DND-41 (cell line): ENCODE data around the gene CYSRT1.

ENCODE experiments used
- ATAC-seq: fragments of 200-7000 bp; cut with Tn5 transposase; 3 replicates; pipeline ENCODE4 v1.9.1; 2021; ENCODE audit warnings: low read depth; ENCODE audit not compliant: insufficient read depth
- DNase-seq: peaks from one replicate; pipeline ENCODE4 v3.0.0-alpha.2; 2020
- H2AFZ ChIP-seq: 2 replicates; pipeline ENCODE4 v1.6.0; 2012; ENCODE audit warnings: low read depth, low read length
- H3K27ac ChIP-seq: 2 replicates; pipeline ENCODE4 v1.5.1; 2012; ENCODE audit warnings: low read length, inconsistent platforms
- H3K27me3 ChIP-seq: fragments of 200-600 bp; sonication (generic); 2 replicates; pipeline ENCODE4 v1.6.0; 2012; ENCODE audit warnings: low read length, mild to moderate bottlenecking, inconsistent platforms; ENCODE audit not compliant: insufficient read depth, poor library complexity
- H3K36me3 ChIP-seq: 2 replicates; pipeline ENCODE4 v1.5.1; 2012; ENCODE audit warnings: low read length, inconsistent platforms; ENCODE audit not compliant: insufficient read depth
- H3K4me1 ChIP-seq: 2 replicates; pipeline ENCODE4 v1.5.1; 2012; ENCODE audit warnings: mild to moderate bottlenecking, low read length; ENCODE audit not compliant: insufficient read depth
- H3K4me2 ChIP-seq: 2 replicates; pipeline ENCODE4 v1.6.0; 2012; ENCODE audit warnings: mild to moderate bottlenecking, moderate library complexity, low read length, inconsistent platforms; ENCODE audit not compliant: insufficient read depth
- H3K4me3 ChIP-seq, 2 experiments: fragments of 200-600 bp in 1 of 2; shearing (Covaris generic) in 1 of 2; 2 replicates each; pipeline ENCODE4 v1.5.1; 2012 to 2016; ENCODE audit warnings: inconsistent platforms in 2 of 2, low read length in 2 of 2, mild to moderate bottlenecking in 2 of 2, low read depth in 1 of 2, moderate library complexity in 1 of 2
- H3K79me2 ChIP-seq: 2 replicates; pipeline ENCODE4 v1.6.0; 2012; ENCODE audit warnings: low read length, inconsistent platforms; ENCODE audit not compliant: insufficient read depth
- H3K9ac ChIP-seq: 2 replicates; pipeline ENCODE4 v1.6.0; 2012; ENCODE audit warnings: low read depth, mild to moderate bottlenecking, inconsistent platforms, low read length, moderate library complexity
- H3K9me3 ChIP-seq: 2 replicates; pipeline ENCODE4 v1.5.1; 2012; ENCODE audit warnings: low read length, moderate library complexity, mild to moderate bottlenecking, inconsistent platforms; ENCODE audit not compliant: insufficient read depth, severe bottlenecking
- H4K20me1 ChIP-seq: 2 replicates; pipeline ENCODE4 v1.6.0; 2012; ENCODE audit warnings: low read length; ENCODE audit not compliant: insufficient read depth
- EZH2 ChIP-seq: IDR thresholded peaks from 3 replicates; pipeline ENCODE4 v1.6.1; 2012; ENCODE audit warnings: borderline replicate concordance, low read depth, mild to moderate bottlenecking, moderate library complexity, low read length, inconsistent platforms; ENCODE audit not compliant: severe bottlenecking
- TF ChIP-seq, protein P1 (sequence below): IDR thresholded peaks from 2 replicates; pipeline ENCODE4 v1.5.1; 2012; ENCODE audit warnings: borderline replicate concordance, low read length, moderate library complexity, mild to moderate bottlenecking; ENCODE audit not compliant: poor library complexity, severe bottlenecking; ENCODE audit errors: extremely low read depth

The CYSRT1 gene

GRCh38 chr9:137206602-137207001 lies 18.4 kb upstream of the CYSRT1 start:
- Histone ChIP-seq H2AFZ (no peak overlapping the region), H3K9me3 (no peaks in the 10 kb centered on the region), H3K36me3 (peaks cover 36% of the 10 kb centered on the region), H4K20me1 (peaks cover 25% of the 10 kb centered on the region), H3K27me3 (no peaks in the 10 kb centered on the region), H3K4me3 (peak overlapping the region; percentile 99 to 100; a peak in 3 of 4 replicates), H3K27ac (no peak overlapping the region; the same call in 1 of the 2 replicates), H3K79me2 (peaks cover 53% of the 10 kb centered on the region), H3K4me1 (peaks cover 49% of the 10 kb centered on the region), H3K9ac (peak overlapping the region; percentile 98), H3K4me2 (peak overlapping the region; percentile 99)
- ATAC-seq = no peak
- no peak for TF ChIP-seq EZH2
- TF ChIP-seq, protein P1, sequence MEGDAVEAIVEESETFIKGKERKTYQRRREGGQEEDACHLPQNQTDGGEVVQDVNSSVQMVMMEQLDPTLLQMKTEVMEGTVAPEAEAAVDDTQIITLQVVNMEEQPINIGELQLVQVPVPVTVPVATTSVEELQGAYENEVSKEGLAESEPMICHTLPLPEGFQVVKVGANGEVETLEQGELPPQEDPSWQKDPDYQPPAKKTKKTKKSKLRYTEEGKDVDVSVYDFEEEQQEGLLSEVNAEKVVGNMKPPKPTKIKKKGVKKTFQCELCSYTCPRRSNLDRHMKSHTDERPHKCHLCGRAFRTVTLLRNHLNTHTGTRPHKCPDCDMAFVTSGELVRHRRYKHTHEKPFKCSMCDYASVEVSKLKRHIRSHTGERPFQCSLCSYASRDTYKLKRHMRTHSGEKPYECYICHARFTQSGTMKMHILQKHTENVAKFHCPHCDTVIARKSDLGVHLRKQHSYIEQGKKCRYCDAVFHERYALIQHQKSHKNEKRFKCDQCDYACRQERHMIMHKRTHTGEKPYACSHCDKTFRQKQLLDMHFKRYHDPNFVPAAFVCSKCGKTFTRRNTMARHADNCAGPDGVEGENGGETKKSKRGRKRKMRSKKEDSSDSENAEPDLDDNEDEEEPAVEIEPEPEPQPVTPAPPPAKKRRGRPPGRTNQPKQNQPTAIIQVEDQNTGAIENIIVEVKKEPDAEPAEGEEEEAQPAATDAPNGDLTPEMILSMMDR = no peak
- no peak for DNase-seq

DNA sequence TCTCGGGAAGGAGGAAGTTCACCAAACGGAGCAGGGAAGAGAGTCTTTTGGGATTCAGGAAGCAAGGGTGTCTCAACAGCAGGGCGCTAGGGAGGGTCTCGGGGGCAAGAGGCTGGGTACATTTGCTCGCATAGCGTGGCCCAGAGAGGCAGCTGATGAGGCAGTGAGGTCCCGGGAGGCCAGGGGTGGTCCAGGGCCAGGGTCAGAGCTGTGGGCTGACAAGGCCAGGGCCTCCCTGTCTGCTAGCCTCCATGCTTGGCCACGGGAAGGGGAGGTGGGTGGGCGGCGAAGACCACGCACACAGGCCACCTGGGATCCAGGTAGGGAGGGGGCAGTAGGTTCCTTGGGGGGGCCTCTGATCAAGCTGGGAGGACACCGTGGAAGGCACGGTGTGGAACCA lies 13.4 kb upstream of the CYSRT1 start:
- no peaks in the 10 kb centered on the region for H3K9me3 ChIP-seq
- DNase-seq = no peak
- no peak for TF ChIP-seq EZH2
- TF ChIP-seq, protein P1 = no peak
- H3K27me3 ChIP-seq = no peaks in the 10 kb centered on the region
- H2AFZ ChIP-seq = no peak overlapping the region
- no peak overlapping the region for H3K4me3 ChIP-seq
- no peak overlapping the region for H3K9ac ChIP-seq
- peaks cover 13% of the 10 kb centered on the region for H3K79me2 ChIP-seq
- H4K20me1 ChIP-seq = peaks cover 8% of the 10 kb centered on the region; the same call in 1 of the 2 replicates
- H3K27ac ChIP-seq = no peak overlapping the region
- H3K4me1 ChIP-seq = peaks cover 12% of the 10 kb centered on the region
- no peak; the same call in 2 of the 3 replicates for ATAC-seq
- H3K4me2 ChIP-seq = no peak overlapping the region
- H3K36me3 ChIP-seq = peaks cover 47% of the 10 kb centered on the region

- Histone ChIP-seq H3K4me2 (no peak overlapping the region), H3K79me2 (peaks cover 3% of the 10 kb centered on the region), H3K36me3 (peaks cover 37% of the 10 kb centered on the region), H3K9me3 (no peaks in the 10 kb centered on the region), H3K27ac (no peak overlapping the region), H3K27me3 (no peaks in the 10 kb centered on the region), H3K4me3 (no peak overlapping the region), H3K4me1 (peaks cover 2% of the 10 kb centered on the region), H4K20me1 (peaks cover 4% of the 10 kb centered on the region; the same call in 1 of the 2 replicates), H2AFZ (no peak overlapping the region), H3K9ac (no peak overlapping the region)
- DNase-seq = no peak
- TF ChIP-seq EZH2 = no peak
- TF ChIP-seq, protein P1 = peak; percentile 33
- ATAC-seq = peak; percentile 41; the same call in 1 of the 3 replicates
These were observed 12.5 kb upstream of the CYSRT1 start for GRCh38 chr9:137212520-137212919.
